Cardiac ventricle fibroblast (primary cell): ENCODE results near the gene FOLH1. TPM values are rescaled to one million over a fixed set of nuclear protein-coding genes. Genes with fewer than 3 reads are reported as not detected.

Experiments used
- total RNA-seq: library from RNA; depleted of rRNA; stranded (reverse); fragments of >200 nt; gene quantifications from 2 replicates; pipeline ENCODE4 v1.2.3, GENCODE V29; 2015

The FOLH1 gene
- not detected in 2 replicates for total RNA-seq

GRCh38 chr11:49208006-49208721, at the start of gene FOLH1:
FOLH1 (minus strand) TSS chr11:49208602; CDS start chr11:49208409, 193 bp downstream.

Other genes starting within 250 kb of the FOLH1 start
- not detected in 2 replicates for gene TRIM51G, start 224.7 kb downstream of the FOLH1 start, total RNA-seq
- not detected in 2 replicates for gene TRIM49B, start 179.8 kb downstream of the FOLH1 start, total RNA-seq
- gene TRIM64C, start 149.5 kb downstream of the FOLH1 start, total RNA-seq, result not detected in 2 replicates